CD4-positive, alpha-beta T cell (primary cell): ENCODE measurements around the gene PPM1J. TPM values are rescaled to one million over a fixed set of nuclear protein-coding genes. Genes with fewer than 3 reads are reported as not detected.

Experiments used
- ATAC-seq: fragments of 200-7000 bp; cut with Tn5 transposase; one replicate; pipeline ENCODE4 v1.10.0; 2022; ENCODE audit warnings: mild to moderate bottlenecking; ENCODE audit not compliant: poor library complexity
- CTCF ChIA-PET: fragments of 350-600 bp; sonication (Branson Sonifier 250); formaldehyde crosslinking; loops from one replicate; lab custom pipeline; 2021; ENCODE audit warnings: antibody characterized with exemption, inconsistent platforms; lab: Charles Lee
- POLR2A ChIA-PET: fragments of 350-600 bp; sonication (Branson Sonifier 250); formaldehyde crosslinking; loops from one replicate; lab custom pipeline; 2021; ENCODE audit warnings: antibody characterized with exemption, inconsistent platforms; lab: Charles Lee
- DNase-seq, 14 experiments: peaks; one replicate each; pipeline ENCODE4 v3.0.0-alpha.2; 2013 to 2020; ENCODE audit warnings: mixed read lengths in 2 of 14
- H3K27ac ChIP-seq, 2 donors: one replicate each; pipeline versions ENCODE4 v1.5.1 to v1.7.0; 2013; ENCODE audit warnings: low read length in 2 of 2, low read depth in 1 of 2, mild to moderate bottlenecking in 1 of 2
- H3K27me3 ChIP-seq, 2 experiments: 1 replicate in 1 of 2; 2 replicates in 1 of 2; pipeline versions ENCODE4 v1.6.1 to v1.7.0; 2013; ENCODE audit warnings: low read length in 2 of 2, control low read depth in 1 of 2, mild to moderate bottlenecking in 1 of 2, moderate library complexity in 1 of 2; ENCODE audit not compliant: insufficient read depth in 2 of 2, control insufficient read depth in 1 of 2
- H3K36me3 ChIP-seq: one replicate; pipeline ENCODE4 v1.6.1; 2013; ENCODE audit warnings: low read length, control low read depth; ENCODE audit not compliant: insufficient read depth
- H3K4me1 ChIP-seq: one replicate; pipeline ENCODE4 v1.6.1; 2013; ENCODE audit warnings: low read length, control low read depth; ENCODE audit not compliant: insufficient read depth
- H3K4me3 ChIP-seq: one replicate; pipeline ENCODE4 v1.5.1; 2013; ENCODE audit warnings: mild to moderate bottlenecking, low read length, moderate library complexity
- H3K9me3 ChIP-seq, 2 experiments: 1 replicate in 1 of 2; 2 replicates in 1 of 2; pipeline versions ENCODE4 v1.6.1 to v1.7.0; 2013; ENCODE audit warnings: low read length in 2 of 2, mild to moderate bottlenecking in 2 of 2, control low read depth in 1 of 2, moderate library complexity in 1 of 2; ENCODE audit not compliant: control insufficient read depth in 1 of 2, insufficient read depth in 1 of 2
- H3K27ac Mint-ChIP-seq: one replicate; pipeline ENCODE4 v1.8.0; 2020; ENCODE audit warnings: mixed read lengths
- H3K27me3 Mint-ChIP-seq: one replicate; pipeline ENCODE4 v1.8.0; 2021; ENCODE audit warnings: mixed read lengths
- H3K36me3 Mint-ChIP-seq: one replicate; pipeline ENCODE4 v1.8.0; 2021; ENCODE audit warnings: low read depth, mixed read lengths
- H3K4me1 Mint-ChIP-seq: one replicate; pipeline ENCODE4 v1.8.0; 2021; ENCODE audit warnings: low read depth, mixed read lengths
- H3K4me3 Mint-ChIP-seq: one replicate; pipeline ENCODE4 v1.8.0; 2020; ENCODE audit warnings: mild to moderate bottlenecking, mixed read lengths
- H3K9me3 Mint-ChIP-seq: one replicate; pipeline ENCODE4 v1.8.0; 2020; ENCODE audit warnings: mixed read lengths
- intact Hi-C, 2 experiments: fragments of 100-400 bp; cut with DNase I in 1 of 2; cut with micrococcal nuclease in 1 of 2; formaldehyde crosslinking; loops; one replicate each; pipeline versions ENCODE4 v1.15.1 to v1.9.0; 2023 to 2025; cut with DNase I, micrococcal nuclease
- total RNA-seq, 174 experiments: library from RNA in 2 of 174; stranded (reverse) in 2 of 174; gene quantifications; one replicate each; pipeline ENCODE4 v1.2.3 and lab custom pipeline; 2021 to 2026
- TF ChIP-seq, protein P1 (sequence below): fragments of 200-600 bp; IDR thresholded peaks from one replicate; pipeline ENCODE4 v1.8.0; 2022; ENCODE audit warnings: antibody characterized with exemption, mild to moderate bottlenecking

PPM1J gene
- total RNA-seq, 2 experiments from 2014 or later = 0.39 to 0.49 TPM

DNA sequence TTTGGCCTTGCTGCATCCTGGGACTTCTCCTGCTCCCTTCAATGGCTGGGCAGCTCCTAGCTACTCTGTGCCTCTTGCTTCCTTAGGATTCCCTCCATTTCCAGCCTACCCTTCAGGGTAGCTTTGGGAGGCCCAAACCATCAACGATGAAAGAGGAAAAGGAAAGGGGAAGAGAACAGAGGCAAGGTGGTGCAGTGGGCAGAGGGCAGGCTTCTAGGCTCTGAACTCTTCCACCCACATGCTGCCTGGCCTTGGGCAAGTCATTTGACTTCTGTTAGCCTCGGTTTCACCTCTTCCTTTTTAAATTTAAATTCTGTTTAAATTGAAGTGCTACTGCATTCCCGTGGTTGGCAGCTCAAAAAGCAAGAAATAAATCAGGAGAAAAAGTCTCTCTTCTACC lies 5.7 kb upstream of the PPM1J start:
- CTCF ChIA-PET = interaction anchor here (1.4 kb wide), 1 partner anchor 352 kb away, joined by 3 read pairs; the partner anchor contains the start of gene LRIG2
- TF ChIP-seq, protein P1, sequence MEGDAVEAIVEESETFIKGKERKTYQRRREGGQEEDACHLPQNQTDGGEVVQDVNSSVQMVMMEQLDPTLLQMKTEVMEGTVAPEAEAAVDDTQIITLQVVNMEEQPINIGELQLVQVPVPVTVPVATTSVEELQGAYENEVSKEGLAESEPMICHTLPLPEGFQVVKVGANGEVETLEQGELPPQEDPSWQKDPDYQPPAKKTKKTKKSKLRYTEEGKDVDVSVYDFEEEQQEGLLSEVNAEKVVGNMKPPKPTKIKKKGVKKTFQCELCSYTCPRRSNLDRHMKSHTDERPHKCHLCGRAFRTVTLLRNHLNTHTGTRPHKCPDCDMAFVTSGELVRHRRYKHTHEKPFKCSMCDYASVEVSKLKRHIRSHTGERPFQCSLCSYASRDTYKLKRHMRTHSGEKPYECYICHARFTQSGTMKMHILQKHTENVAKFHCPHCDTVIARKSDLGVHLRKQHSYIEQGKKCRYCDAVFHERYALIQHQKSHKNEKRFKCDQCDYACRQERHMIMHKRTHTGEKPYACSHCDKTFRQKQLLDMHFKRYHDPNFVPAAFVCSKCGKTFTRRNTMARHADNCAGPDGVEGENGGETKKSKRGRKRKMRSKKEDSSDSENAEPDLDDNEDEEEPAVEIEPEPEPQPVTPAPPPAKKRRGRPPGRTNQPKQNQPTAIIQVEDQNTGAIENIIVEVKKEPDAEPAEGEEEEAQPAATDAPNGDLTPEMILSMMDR = no peak
- Histone ChIP-seq H3K27ac (no peak overlapping the region), H3K27me3 (peaks cover 5 to 15% of the 10 kb centered on the region in 2 experiments), H3K9me3 (no peaks in the 10 kb centered on the region), H3K4me3 (no peak overlapping the region), H3K36me3 (no peaks in the 10 kb centered on the region), H3K4me1 (peaks cover 32% of the 10 kb centered on the region)
- Mint-ChIP-seq H3K27ac (no peak overlapping the region), H3K36me3 (no peaks in the 10 kb centered on the region), H3K4me1 (peaks cover 29% of the 10 kb centered on the region), H3K27me3 (peaks cover 30% of the 10 kb centered on the region), H3K4me3 (no peak overlapping the region), H3K9me3 (no peaks in the 10 kb centered on the region)
- intact Hi-C loops = no loop called here
- no peak for DNase-seq
- POLR2A ChIA-PET = no interaction called here
- no peak for ATAC-seq

- Mint-ChIP-seq H3K27ac (no peak overlapping the region), H3K9me3 (no peaks in the 10 kb centered on the region), H3K4me3 (no peak overlapping the region), H3K36me3 (no peaks in the 10 kb centered on the region), H3K27me3 (peaks cover 30% of the 10 kb centered on the region), H3K4me1 (peaks cover 35% of the 10 kb centered on the region)
- Histone ChIP-seq H3K4me1 (peaks cover 39% of the 10 kb centered on the region), H3K27me3 (peaks cover 5 to 15% of the 10 kb centered on the region in 2 experiments), H3K4me3 (no peak overlapping the region), H3K36me3 (no peaks in the 10 kb centered on the region), H3K27ac (no peak overlapping the region), H3K9me3 (no peaks in the 10 kb centered on the region)
- ChIA-PET CTCF (interaction anchor here (2.3 kb wide), 1 partner anchor 85 kb away, joined by 9 read pairs; no protein-coding TSS in a partner anchor), POLR2A (interaction anchor here (0.8 kb wide), 1 partner anchor 52 kb away, joined by 3 read pairs; no protein-coding TSS in a partner anchor)
- no peak for ATAC-seq
- TF ChIP-seq, protein P1 = no peak
- intact Hi-C loops = loop anchor here (5.0 to 10.0 kb wide), 6 partner anchors 102 to 1095 kb away; partner anchors contain the start of genes CAPZA1 (in 1 of the 2), RSBN1 (in 1 of the 2), SLC16A1 (in 1 of the 2) and ST7L (in 1 of the 2)
- DNase-seq = no peak
Measured at GRCh38 chr1:112719706-112720105, 4.6 kb upstream of the PPM1J start.

GRCh38 chr1:112718691-112719418 lies 3.7 kb upstream of the PPM1J start:
- Mint-ChIP-seq H3K36me3 (no peaks in the 10 kb centered on the region), H3K4me3 (peak overlapping the region; percentile 79), H3K27ac (no peak overlapping the region), H3K27me3 (peaks cover 32% of the 10 kb centered on the region), H3K4me1 (peaks cover 39% of the 10 kb centered on the region), H3K9me3 (no peaks in the 10 kb centered on the region)
- H3K4me3 ChIP-seq = no peak overlapping the region
- H3K27me3 ChIP-seq = peaks cover 13 to 22% of the 10 kb centered on the region in 2 experiments
- H3K36me3 ChIP-seq = no peaks in the 10 kb centered on the region
- POLR2A ChIA-PET = interaction anchor here (0.6 to 0.8 kb wide), 2 partner anchors 51 to 1065 kb away, joined by 3 to 4 read pairs; no protein-coding TSS in a partner anchor
- TF ChIP-seq, protein P1 = peak; percentile 94
- peaks cover 0 to 5% of the 10 kb centered on the region in 2 experiments for H3K9me3 ChIP-seq
- intact Hi-C loops = loop anchor here (5.0 to 10.0 kb wide), 6 partner anchors 102 to 1096 kb away; partner anchors contain the start of genes CAPZA1 (in 1 of the 2), RSBN1 (in 1 of the 2), SLC16A1 (in 1 of the 2) and ST7L (in 1 of the 2)
- ATAC-seq (peak; percentile 24), DNase-seq (peak; percentile 53 to 86 (median 70))
- CTCF ChIA-PET = interaction anchor here (1.0 to 2.3 kb wide), 3 partner anchors 10 to 86 kb away, joined by 4 to 9 read pairs (median 5); partner anchors contain the start of gene RHOC
- no peak overlapping the region for H3K27ac ChIP-seq
- peaks cover 48% of the 10 kb centered on the region for H3K4me1 ChIP-seq
